Left colon (tissue), 2 donors: Measurements from ENCODE around the gene GOLPH3L. TPM values are rescaled to one million over a fixed set of nuclear protein-coding genes. Genes with fewer than 3 reads are reported as not detected.
"Not testable (repeated sequence)": the region's sequence is repeated elsewhere in the genome, so short reads cannot be mapped to it uniquely, and the experiment has no call there.

Experiments used
- ATAC-seq: fragments of 200-7000 bp; cut with Tn5 transposase; one replicate; pipeline ENCODE4 v1.9.1; 2020; ENCODE audit warnings: mild to moderate bottlenecking, moderate library complexity
- DNase-seq, 2 donors: peaks; one replicate each; pipeline ENCODE4 v3.0.0-alpha.2; 2020
- intact Hi-C, 2 donors: fragments of 100-400 bp; cut with DNase I in 1 of 2; cut with micrococcal nuclease in 1 of 2; formaldehyde crosslinking; loops; one replicate each; pipeline versions ENCODE4 v1.11.2 to v1.14.0; 2022; cut with DNase I, micrococcal nuclease
- total RNA-seq, 2 donors: library from RNA; stranded (reverse); fragmentation: NEBNext Ultra II Directional; extraction: Animal tissue kit (Norgen Biotek cat#: 25700); gene quantifications; one replicate each; pipeline ENCODE4 v1.2.1, GENCODE V29; 2021
- donor health status: DM: no; HTN: no; CAD: no.
- donor health status: DM: yes; HTN: yes; CAD: no.

GOLPH3L gene
- total RNA-seq, 2 donors from 2014 or later: 71.3 to 87.1 TPM

DNA sequence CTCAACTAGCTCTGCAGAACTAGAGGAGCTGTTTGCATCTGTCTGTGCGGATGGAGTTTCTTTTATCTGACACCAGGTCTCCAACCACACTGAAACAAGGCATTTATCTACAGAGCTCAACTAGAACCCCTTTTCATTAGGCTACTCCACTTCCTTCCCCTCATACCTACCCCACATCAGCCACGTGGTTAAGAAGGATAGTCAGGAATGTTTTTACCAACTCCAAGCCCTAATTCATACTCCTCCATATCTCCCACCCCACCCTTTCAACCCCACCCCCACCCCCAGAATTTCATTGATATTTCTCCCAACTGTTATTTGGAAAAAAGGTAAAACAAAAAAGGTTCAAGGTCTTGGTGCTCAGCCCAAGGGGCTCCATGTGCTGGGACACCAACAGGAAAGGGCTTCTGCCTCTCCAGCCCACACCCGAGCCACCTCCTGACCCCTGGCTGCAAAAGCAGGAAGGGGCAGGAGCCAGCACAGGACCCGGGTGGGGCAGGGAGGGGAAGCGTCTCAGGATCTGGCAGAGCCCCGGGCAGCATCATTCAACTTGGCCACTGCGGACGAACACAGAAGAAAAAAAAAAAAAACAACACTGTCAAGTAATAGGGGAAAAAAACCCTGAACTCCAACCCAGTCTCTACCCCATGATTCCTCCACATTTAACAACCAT, 74.5 kb downstream of the GOLPH3L start:
- intact Hi-C loops: loop anchor here (5.0 to 10.0 kb wide), 2 partner anchors 60 to 68 kb away; no protein-coding TSS in a partner anchor

DNA sequence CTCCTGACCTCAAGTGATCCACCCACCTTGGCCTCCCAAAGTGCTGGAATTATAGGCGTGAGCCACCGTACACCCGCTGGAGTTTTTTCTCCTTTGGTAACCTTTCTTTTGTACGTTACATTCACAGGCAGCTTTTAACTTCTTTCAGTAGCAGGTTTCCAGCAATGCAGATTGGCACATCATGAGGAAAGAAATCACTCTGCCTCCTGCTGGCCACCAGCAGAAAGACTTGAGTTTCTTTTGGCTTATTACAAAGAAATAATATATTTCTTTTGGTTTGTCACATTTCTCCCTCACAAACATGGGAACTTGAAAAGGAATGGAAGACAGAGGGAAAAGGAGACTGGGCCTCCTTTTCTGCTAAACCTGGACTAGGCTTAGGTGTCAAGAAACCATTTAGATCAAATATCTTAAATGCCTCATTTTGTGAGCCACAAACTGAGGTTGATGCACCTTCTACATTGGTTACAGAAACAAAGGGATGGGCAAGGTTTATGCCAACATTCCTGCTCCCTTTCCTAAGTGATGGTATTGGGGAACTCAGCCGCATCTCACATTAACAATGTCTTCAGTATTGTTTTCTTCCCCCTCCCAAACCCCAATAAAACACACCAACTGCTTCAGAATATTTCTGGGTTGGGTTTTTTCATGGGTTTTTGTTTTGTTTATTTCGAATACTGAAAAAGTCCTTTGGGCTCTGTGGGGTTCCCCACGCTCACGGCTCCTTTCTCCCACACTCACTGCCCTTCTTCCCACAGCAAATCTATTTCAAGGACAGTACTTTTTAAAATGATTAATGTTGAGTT, 75.3 kb downstream of the GOLPH3L start:
- intact Hi-C loops: loop anchor here (5.0 to 10.0 kb wide), 2 partner anchors 59 to 67 kb away; no protein-coding TSS in a partner anchor
- ATAC-seq: peak; percentile 34
- DNase-seq: peak in 1 of 2 donors; percentile 60

More for the DNA sequence above, 74.5 kb downstream of the GOLPH3L start:
- no peak for DNase-seq
- ATAC-seq: peak; percentile 22

DNA sequence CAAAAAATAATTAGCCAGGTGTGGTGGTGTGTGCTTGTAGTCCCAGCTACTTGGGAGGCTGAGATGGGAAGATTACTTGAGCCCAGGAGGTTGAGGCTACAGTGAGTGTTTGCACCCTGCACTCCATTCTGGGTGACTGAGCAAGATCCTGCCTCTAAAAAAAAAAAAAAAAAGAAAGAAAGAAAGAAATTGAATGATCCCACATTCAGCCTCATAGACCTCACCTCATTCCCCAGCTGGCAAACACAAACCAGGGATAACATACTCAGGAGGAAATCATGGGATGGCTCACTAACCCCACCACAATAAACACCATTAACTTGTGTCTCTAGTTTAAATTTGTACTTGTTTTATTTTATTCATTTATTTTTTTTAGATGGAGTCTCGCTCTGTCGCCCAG, 76.0 kb downstream of the GOLPH3L start:
- no peak for ATAC-seq
- DNase-seq: no peak
- intact Hi-C loops: loop anchor here (5.0 to 10.0 kb wide), 2 partner anchors 59 to 66 kb away; no protein-coding TSS in a partner anchor

DNA sequence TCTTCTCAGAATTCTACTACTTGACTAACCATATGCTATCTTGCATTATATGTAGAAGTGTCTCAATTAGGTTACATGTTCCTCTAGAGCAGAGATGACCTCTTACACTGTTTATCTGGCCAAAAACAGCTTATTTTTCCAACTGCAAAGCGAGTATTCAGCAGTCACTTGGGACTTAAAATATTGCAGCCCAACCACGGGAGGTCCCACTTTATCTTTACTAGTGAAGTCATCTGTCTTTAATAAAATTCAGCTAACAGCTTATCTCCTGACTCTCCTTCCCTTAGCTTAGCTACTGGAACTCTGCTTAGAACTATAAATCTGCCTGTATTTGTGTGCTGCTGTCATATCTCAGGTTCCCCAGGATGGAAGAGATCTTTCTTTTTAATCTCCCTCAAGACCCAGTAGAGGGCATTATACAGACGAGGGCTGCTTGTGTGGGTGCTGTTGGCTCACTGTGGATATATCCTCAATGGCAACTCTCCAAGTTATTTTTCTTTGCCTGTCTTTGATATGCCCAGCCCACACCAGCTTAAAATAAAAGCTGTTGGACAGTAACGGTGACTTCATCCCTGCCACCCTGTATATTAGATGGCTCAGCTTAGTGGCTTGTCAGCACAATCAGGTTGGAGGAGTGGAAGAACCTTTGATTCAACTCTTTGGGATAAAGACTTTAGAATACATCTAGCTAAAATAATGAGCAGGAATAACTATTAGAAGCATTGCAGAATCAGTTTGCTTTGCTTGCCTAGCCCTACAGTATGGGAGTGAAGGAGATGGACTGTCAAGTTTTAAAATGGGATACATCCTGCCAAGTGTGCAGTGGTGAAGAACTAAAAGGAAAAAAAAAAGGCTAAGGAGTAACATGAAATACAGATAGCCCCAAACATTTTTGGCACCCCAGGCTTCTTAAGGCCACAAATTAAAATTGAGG, 77.1 kb downstream of the GOLPH3L start:
- DNase-seq (peak in 1 of 2 donors; percentile 56), ATAC-seq (peak; percentile 78)
- intact Hi-C loops: loop anchor here (5.0 to 10.0 kb wide), 2 partner anchors 58 to 65 kb away; no protein-coding TSS in a partner anchor

DNA sequence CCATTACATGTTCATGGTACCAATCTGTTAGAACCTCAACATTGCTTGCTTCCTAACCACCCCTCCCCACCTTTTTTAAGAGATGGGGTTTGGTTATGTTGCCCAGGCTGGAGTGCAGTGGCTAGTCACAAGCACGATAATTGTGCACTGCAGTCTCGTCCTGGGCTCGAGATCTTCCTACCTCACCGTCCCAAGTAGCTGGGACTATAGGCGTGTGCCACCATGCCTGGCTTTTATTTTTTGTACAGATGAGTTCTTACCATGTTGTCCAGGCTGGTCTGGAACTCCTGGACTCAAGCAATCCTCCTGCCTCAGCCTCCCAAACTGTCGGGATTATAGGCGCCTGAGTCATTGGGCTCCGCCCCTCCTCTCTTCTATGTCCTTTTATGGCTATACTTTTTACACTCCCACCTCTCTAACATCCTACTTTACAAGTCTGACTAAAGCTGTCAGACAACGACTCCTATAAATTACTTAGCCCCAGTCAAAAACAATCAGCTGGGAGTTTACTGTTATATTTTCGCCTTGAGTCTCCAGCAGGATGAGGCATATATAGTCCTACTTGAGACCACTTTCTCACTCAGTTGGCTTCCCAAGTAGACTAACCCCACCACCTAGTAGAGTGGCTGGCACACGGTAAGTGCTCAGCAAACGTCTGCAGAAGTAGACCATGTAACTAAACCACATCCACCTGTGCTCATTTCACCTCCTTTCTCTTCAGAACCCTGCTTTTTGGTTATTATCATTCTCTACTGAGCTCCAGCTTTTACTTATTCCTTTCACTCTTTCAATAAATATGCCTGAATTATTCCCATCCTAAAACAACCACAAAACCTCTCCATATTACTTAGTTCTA, 81.4 kb downstream of the GOLPH3L start:
- ATAC-seq (peak; percentile 38), DNase-seq (no peak)
- intact Hi-C loops: no loop called here

DNA sequence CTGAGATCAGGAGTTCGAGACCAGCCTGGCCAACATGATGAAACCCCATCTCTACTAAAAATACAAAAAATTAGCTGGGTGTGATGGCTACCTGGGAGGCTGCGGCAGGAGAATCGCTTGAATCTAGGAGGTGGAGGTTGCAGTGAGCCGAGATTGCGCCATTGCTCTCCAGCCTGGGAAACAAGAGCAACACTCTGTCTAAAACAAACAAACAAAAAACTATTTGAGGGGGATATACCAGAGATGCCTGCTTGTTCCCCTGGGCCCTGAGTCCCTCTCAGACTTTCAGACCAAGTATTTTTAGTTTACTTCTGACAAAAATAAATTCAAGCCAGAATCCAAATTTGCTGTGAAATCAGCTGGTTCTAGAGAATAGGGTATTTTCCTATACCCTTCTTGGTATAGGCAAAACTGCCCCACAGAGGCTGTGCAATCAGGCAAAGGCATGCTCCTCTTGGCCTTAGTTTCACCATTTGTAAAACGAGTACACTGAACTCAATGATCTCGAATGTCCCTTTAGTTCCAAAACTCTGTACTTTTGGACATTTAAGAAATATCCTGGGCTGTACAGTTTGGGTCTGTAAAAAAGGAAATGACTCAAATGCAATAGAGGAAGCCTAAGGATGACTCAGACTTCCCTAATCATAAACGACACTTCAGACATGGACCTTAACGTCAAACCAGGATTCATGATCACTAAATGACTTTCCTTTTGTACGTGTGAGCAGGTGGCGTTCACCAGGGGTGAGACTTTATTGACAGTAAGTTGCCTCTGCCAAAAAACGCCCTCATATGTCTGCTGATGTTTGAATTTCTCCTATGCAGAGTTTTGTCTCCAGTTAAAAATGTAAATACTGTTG, 83.7 kb downstream of the GOLPH3L start:
- ATAC-seq: peak; percentile 86

DNA sequence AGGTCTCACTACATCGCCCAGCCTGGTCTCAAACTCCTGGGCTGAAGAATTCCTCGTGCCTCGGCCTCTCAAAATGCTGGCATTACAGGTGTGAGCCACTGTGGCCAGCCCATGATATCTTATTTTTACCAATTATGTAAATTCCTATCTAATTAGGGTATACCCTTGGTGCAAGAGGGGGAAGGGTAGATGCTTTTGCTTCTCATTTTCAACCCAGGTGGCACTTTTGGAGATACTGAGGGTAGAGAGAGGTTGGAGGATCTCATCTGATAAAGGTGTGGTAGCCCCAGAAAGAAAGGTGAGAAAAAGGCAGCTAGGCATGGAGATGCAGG, 85.0 kb downstream of the GOLPH3L start:
- ATAC-seq (no peak), DNase-seq (no peak)
- intact Hi-C loops: no loop called here

More for the DNA sequence above, 83.7 kb downstream of the GOLPH3L start:
- DNase-seq: peak; percentile 48 to 71
- intact Hi-C loops: no loop called here

DNA sequence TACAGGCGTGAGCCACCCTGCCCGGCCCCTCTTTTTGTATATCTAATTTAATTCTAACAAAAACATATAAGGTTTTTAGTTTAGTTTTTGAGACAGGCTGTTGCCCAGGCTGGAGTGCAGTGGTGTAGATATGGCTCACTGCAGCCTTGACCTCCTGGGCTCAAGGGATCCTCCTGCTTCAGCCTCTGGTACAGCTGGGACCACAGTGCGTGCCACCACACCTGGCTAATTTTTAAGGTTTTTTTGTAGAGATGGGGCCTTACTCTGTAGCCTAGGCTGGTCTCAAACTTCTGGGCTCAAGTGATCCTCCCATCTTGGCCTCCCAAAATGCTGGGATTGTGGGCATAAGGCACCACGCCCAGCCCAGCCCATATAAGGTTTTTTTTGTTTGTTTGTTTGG, 86.4 kb downstream of the GOLPH3L start:
- no peak for DNase-seq
- intact Hi-C loops: no loop called here
- ATAC-seq: no peak

DNA sequence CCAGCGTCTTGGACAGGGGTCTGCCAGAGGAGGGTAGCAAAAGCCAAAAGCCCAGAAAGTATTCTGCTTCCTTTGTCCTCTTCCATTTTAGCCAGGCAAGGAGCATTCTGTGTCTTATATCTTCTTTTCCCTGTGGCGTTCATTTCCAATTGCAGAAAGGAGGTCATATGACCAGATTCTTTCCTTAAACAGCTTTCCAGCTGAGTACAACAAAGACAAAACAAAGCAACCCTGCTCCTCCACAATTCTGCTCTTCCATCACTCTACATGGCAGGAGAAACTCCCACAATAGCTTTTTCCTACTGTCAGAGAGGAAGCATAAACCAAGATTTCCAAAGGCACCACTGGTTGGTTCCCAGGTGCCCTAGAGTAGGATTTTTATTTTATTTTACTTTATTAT, 87.2 kb downstream of the GOLPH3L start:
- no peak for ATAC-seq
- intact Hi-C loops: no loop called here

DNA sequence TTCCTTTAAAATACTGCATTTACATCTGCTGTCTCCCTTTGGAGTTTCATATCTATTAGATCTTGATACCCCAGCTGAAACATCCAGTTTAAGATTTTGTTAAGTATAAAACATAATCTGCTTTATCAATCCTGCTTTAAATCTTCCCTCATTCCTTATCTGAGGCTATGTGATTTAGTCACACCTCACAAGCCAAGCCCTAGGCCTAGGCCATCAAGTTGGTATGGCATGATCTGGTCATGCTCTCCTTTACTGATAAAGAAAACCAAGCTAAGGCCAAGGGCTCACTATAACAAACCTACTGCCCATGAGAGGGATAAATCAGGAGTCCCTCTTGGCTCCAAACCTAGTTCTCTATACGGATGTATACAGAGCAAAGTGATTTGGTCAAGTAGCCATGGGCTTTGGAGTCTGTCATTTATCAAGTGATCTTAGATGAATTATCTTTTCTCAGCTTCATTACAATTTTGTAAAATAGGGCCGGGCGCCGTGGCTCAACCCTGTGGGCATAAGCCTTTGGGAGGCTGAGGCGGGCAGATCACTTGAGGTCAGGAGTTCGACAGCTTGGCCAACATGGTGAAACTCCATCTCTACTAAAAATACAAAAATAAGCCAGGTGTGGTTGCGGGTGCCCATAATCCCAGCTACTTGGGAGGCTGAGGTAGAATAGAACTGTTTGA, 90.4 kb downstream of the GOLPH3L start:
- intact Hi-C loops: no loop called here
- DNase-seq (no peak), ATAC-seq (no peak)

More for the DNA sequence above, 87.2 kb downstream of the GOLPH3L start:
- DNase-seq: no peak

DNA sequence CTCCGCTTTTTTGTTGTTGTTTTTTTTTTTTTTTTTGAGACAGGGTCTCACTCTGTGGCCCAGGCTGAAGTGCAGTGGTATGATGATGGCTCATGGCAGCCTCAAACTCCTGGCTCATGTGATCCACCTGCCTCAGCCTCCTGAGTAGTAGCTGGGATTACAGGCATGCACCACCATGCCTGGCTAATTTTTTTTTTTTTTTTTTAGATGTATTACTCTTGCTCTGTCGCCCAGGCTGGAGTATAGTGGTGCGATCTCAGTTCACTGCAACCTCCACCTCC, 91.6 kb downstream of the GOLPH3L start:
- intact Hi-C loops, DNase-seq: not testable (repeated sequence)

DNA sequence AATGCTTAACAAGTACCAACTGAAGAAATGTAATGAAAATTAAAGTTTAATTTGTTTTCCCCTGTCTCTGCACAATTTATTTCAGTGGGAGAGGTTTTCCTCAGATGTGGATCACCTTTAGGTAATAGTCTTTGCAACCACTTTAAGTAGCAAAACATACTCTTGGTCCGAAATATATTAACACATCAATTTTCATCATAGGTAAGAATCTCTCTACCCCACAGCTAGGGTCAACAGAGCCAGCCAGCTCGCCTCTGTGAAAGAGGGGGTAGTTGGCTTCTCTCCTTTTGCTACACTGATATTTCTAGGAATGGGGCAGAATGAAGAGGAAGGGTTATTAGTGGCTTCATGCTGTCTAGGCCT, 92.7 kb downstream of the GOLPH3L start:
- DNase-seq (no peak), ATAC-seq (no peak)
- intact Hi-C loops: no loop called here

More for the DNA sequence above, 91.6 kb downstream of the GOLPH3L start:
- not testable (repeated sequence) for ATAC-seq

DNA sequence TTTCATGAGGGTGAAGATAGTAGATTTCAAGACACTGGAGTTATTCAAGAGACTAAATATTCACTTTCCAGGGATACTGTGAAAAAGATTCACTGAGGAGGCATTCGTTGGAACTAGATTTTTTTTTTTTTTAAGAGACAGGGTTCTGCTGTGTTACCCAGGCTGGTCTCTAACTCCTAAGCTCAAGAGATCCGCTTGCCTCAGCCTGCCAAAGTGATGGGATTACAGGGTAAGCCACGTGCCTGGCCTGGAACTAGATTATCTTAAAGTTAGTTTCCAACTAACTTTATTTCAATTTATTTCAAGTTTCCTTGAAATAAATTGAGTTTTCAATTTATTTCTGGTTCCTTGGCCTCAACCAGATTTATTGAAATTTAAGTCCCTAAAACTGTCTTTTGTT, 93.2 kb downstream of the GOLPH3L start:
- ATAC-seq: no peak
- DNase-seq: no peak
- intact Hi-C loops: no loop called here

DNA sequence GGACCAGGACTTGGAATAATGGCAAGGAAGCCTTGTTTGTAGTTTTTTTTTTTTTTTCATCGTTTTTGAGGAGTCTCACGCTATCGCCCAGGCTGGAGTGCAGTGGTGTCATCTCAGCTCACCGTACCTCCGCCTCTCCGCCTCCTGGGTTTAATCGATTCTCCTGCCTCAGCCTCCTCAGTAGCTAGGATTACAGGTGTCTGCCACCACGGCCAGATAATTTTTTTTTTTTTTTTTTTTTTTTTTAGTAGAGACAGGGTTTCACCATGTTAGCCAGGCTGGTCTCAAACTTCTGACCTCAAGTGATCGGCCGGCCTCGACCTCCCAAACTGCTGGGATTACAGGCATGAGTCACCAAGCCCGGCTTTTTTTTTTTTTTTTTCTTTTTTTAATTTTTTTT, 94.6 kb downstream of the GOLPH3L start:
- DNase-seq, ATAC-seq, intact Hi-C loops: not testable (repeated sequence)

DNA sequence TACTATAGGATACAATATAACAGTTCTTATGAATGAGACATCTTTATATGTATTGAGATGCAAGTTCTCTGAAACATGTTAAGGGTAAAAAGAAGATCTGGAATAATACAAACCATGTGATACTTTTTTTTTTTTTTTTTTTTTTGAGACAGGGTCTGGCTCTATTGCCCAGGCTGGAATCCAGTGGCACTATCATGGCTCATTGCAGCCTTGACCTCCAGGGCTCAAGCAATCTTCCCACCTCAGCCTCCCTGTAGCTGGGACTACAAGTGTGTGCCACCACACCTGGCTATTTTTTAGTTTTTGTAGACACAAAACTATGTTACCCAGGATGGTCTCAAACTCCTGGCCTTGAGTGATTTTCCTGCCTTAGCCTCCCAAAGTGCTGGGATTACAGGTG, 95.4 kb downstream of the GOLPH3L start:
- ATAC-seq (no peak), DNase-seq (no peak)
- intact Hi-C loops: no loop called here

DNA sequence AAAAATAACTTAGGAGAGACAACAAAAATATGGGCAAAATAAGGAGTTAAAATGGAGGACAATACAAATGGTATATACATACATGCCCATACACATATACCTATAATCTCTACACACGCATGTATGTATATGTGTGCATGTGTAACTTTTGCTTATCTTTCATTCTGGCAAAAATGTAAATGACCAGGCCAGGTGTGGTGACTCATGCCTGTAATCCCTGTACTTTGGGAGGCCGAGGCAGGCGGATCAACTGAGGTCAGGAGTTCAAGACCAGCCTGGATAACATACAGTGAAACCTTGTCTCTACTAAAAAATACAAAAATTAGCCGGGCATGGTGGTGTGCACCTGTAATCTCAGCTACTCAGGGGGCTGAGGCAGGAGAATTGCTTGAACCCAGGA, 98.6 kb downstream of the GOLPH3L start:
- intact Hi-C loops, ATAC-seq, DNase-seq: not testable (repeated sequence)

DNA sequence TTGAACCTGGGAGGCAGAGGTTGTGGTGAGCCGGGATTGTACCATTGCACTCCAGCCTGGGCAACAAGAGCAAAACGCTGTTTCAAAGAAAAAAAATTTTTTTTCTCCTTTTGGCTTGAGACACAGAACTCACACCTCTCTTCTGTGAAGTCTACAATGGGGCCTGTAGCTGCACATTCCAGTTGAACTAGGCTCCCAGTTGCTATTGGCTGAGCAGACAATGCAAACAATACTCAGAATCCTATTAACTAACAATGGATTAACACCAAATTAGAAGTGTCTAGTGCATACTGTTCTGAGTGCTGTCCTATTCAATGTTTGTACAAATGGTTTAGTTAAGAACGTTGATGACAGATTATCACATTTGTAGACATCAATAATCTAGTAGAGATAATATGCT, 100.0 kb downstream of the GOLPH3L start:
- no peak for ATAC-seq
- DNase-seq: no peak
- intact Hi-C loops: no loop called here
